ENCODE data around the gene HAUS8.
"Not testable (repeated sequence)": the region's sequence is repeated elsewhere in the genome, so short reads cannot be mapped to it uniquely, and the experiment has no call there.

The HAUS8 gene

DNA sequence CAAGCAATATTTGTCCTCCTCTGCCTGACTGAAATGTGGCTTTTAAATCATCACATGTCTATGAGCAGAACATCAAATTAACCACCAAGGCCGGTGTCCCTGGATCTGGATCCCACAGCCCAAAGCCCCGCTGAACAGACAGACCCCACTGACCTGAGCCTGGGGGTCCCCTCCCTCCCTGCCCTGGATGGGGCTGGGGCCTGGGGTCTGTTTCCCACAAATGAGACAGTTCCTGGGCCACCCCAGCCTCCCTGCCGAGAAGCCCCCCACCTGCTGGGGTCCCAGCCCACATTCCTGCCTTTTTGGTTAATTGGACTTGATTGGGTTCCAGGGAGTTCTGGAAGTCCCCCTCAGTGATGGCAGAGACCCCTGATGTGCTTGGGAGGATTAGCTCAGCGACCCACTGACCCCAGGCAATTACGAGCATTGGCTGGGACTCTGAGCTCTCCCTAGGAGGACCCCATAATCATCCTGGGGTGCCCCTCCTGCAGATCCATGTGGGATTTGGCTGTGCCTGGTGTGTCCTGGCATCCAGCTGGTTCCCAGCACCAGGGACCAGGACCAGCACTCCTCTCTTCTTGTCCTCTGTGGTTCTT is 29.2 kb downstream of the HAUS8 start:
- no peak for DNase-seq
- in situ Hi-C loops (cut with MboI; ENCODE audit: low pct_unique_long_range_greater_than_20kb, low sequenced_read_pairs), result no loop called here

DNA sequence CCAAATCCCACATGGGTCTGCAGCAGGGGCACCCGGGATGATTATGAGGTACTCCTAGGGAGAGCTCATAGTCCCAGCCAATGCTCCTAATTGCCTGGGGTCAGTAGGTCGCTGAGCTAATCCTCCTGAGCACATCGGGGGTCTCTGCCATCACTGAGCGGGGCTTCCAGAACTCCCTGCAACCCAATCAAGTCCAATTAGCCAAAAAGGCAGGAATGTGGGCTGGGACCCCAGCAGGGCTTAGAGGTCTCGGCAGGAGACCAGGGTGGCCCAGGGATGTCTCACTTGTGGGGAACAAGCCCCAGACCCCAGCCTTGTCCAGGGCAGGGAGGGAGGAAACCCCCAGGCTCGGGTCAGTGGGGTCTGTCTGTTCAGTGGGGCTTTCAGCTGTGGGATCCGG is 31.5 kb downstream of the HAUS8 start:
- in situ Hi-C loops (cut with MboI; ENCODE audit: low pct_unique_long_range_greater_than_20kb, low sequenced_read_pairs), result no loop called here

DNA sequence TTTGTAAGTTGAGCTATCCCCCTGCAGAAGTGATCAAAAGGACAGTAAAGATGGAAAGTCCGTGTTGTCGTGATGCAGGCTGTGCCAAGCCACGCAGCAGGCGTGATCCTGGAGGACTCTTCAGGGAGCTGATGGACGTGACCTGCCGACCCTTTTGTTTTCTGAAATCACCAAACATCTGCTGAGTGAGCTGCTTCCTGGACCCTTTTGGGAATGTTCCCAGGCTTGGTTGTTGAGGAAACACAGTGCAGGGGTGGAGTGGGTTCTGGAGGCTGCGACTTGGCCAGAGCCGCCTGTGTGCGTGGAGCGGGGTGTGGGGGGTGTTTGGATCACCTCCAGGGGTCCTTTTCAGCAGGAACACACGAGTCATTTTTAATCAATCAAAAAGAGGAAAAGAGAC is 33.3 kb downstream of the HAUS8 start:
- DNase-seq, result no peak
- in situ Hi-C loops (cut with MboI; ENCODE audit: low pct_unique_long_range_greater_than_20kb, low sequenced_read_pairs), result no loop called here

More for the DNA sequence above, 31.5 kb downstream of the HAUS8 start:
- no peak for DNase-seq

DNA sequence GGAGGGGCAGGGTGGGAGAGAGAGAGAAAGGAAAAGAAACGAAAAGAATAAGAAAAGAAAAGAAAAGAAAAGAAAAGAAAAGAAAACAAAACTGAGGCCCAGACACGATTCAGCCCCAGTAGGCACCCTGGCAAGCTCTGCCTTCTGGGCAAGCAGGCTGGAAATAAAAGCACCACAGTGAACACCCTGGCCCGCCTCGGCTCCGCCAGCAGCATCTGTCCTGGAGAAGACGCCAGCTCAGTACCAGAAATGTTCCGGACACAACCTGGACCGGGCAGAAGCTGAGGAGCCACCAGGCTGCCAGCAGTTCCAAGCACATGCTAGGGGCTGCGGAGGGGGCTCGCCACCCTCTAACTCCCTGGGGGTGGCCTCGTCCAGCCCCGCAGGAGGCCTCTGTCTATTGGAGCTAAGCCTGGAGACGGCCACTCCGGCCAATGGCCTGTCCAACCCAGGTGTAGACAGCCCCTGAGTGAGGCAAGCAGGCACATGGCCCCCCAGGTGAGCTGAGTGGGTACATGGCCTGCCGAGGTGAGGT is 37.2 kb downstream of the HAUS8 start:
- in situ Hi-C loops (cut with MboI; ENCODE audit: low pct_unique_long_range_greater_than_20kb, low sequenced_read_pairs), result no loop called here
- DNase-seq, result no peak

DNA sequence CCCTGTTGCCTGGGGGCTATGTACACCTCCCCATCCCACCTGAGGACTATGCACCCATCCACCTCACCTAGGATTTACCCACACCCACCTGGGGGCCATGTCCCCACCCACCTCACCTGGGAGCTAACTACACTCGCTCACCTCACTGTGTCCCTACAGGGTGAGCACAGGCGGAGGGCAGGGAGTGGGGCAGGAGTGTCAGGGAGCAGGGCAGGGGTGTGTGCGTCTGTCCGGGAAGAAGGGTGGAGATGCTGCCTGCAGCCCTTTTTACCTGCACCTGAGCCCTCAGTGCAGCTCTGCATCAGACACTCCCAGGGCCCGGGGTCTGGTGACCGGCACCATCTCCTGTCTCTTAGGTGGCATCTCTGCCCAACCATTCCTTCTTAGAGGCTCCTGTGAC is 38.1 kb downstream of the HAUS8 start:
- DNase-seq, result no peak
- in situ Hi-C loops (cut with MboI; ENCODE audit: low pct_unique_long_range_greater_than_20kb, low sequenced_read_pairs), result no loop called here

DNA sequence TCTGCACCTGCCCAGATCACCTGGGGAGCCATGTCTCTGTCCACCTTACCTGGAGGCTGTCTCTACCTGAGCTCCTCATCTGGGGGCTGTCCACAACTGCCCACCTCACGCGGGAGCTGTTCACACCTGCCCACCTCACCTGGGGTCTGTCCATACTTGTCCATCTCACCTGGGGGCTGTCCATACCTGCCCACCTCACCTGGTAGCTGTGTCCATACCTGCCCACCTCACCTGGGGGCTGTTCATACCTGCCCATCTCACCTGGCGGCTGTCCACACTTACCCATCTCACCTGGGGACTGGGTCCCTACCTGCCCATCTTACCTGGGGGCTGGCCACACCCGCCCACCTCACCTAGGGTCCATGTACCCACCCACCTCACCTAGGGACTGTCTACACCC is 38.6 kb downstream of the HAUS8 start:
- DNase-seq, result no peak
- in situ Hi-C loops (cut with MboI; ENCODE audit: low pct_unique_long_range_greater_than_20kb, low sequenced_read_pairs), result no loop called here

DNA sequence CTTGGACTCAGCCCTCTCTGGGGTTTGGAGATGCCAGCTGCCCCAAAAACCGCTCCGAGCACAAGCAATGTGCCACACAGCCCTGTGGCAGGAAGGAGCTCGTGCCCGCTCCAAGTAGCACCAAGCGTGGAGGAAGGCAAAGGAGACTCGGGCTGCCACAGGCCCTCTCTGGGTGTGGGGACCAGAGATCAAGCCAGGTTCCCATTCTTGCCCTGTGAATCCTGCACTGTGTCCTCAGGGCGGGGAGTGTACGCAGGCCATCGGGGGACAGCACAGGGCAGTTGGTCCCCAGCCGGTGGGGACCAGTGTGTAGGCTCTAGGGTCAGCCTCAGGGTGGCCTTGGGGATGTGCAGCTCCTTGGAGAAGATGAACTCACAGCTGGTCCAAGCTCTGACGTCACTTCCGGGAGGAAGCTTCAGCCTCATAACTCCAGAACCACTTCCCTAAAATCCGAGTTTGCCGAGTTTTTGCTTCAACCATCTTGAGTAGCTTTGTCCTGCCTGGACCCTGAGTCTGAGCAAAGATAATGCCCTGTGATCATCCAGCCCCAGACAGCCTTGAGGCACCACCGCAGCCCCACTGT is 39.3 kb downstream of the HAUS8 start:
- DNase-seq, result peak; percentile 88
- in situ Hi-C loops (cut with MboI; ENCODE audit: low pct_unique_long_range_greater_than_20kb, low sequenced_read_pairs), result no loop called here

DNA sequence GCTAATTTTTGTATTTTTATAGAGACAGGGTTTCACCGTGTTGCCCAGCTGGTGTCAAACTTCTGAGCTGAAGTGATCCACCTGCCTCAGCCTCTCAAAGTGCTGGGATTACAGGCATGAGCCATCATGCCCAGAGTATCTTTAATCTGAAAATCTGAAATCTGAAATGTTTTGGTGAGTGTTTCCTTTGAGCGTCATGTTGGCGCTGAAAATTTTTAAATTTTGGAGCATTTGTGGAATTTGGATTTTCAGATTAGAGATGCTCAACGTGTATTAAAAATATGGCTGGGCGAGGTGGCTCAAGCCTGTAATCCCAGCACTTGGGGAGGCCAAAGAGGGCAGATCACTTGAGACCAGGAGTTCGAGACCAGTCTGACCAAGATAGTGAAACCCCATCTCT is 43.5 kb downstream of the HAUS8 start:
- DNase-seq, result no peak
- in situ Hi-C loops (cut with MboI; ENCODE audit: low pct_unique_long_range_greater_than_20kb, low sequenced_read_pairs), result no loop called here

DNA sequence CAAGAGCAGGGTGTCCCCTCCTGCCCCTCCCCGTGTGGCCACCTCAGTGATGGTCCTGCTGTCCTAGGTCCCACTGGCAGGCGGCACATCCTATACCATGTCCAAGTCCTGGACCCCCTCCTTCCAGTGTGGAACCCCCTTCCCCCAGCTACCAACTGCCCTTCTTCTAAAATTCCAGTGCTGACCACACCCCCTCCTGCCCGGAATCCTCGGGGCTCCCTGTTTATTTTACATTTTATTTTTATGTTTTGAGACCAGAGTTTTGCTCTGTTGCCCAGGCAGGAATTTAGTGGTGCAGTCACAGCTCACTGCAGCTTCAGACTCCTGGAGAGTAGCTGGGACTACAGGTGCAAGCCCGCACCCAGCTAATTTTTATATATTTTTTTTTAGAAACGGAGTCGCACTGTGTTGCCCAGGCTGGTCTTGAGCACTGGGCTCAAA is 47.7 kb downstream of the HAUS8 start:
- in situ Hi-C loops (cut with MboI; ENCODE audit: low pct_unique_long_range_greater_than_20kb, low sequenced_read_pairs), result no loop called here

DNA sequence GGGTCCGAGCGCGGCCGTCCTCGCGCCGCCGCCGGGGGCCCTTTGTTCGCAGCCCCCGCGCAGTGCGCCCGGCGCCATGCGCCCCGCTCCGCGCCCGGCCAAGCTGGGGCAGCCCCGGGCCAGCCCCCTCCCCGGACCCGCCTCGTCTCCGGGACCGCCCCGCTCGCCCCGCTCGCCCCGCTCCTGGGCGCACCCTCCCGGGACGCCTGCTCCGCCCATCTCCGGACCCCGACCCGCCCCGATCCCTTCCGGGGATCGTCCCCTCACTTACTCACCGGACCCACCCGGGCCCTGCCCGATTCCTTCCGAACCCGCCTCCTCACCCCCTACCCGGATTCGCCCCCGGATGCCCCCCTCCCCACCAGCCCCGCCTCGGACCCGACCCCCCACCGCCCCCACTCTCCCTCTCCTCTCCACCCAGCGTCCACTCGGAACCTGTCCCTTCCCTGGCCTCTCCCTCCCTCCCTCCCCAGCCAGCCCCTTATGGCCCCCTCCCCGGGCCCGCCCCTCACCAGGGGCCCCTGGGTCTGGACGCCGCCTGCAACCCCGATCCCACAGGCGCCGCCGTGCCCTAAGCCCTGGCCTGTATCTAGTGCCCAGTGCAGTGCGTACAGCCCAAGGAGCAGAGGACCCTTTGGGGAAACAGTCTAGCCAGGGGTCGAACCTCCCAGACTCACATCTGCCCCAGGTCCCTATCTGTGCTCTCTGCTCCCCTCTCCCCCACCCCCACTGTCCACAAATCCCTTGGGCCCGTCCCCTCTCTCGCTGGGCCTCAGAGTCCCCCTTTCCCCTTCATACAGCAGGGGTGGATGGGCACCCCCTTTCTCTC is 48.3 kb downstream of the HAUS8 start, which contains the start of gene CPAMD8:
Gene CPAMD8 (minus strand): TSS at position 105 of the 829 bp plus-strand sequence. CDS start 168 bp downstream, outside the sequence.
- in situ Hi-C loops (cut with MboI; ENCODE audit: low pct_unique_long_range_greater_than_20kb, low sequenced_read_pairs), result no loop called here
- DNase-seq, result no peak

More for the DNA sequence above, 47.7 kb downstream of the HAUS8 start:
- no peak for DNase-seq

DNA sequence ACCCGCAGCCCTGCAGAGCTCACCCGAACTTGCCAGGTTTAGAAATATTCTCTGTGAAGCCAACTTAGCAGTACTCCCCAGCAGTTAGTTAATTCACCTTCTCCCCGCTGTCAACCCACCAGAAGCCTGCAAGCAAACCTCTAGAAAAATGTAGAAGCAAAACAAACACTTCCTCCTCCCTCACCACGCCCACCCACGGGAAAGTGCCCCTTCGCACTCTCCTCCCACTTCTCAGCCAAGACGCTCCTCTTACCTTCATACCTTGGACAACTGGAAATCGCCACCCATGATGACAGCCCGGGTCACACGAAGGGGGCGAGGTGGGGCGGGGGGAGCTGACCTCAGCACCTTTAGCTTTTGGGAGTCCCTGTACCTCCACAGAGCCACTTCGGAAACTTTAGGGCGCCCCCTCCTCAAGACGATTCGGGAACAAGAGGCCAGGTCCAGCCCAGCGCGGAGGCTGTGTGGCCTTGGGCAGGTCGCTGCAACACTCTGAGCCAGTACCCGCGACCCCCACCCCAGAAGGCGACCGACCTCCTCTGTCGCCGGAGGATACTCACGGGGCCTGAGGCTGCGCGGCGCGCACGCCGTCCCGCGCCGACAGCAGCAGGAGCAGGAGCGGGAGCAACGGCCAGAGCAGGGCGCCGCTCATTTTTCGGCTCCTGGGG is 49.1 kb downstream of the HAUS8 start:
- DNase-seq, result peak; percentile 64
- in situ Hi-C loops (cut with MboI; ENCODE audit: low pct_unique_long_range_greater_than_20kb, low sequenced_read_pairs), result no loop called here

DNA sequence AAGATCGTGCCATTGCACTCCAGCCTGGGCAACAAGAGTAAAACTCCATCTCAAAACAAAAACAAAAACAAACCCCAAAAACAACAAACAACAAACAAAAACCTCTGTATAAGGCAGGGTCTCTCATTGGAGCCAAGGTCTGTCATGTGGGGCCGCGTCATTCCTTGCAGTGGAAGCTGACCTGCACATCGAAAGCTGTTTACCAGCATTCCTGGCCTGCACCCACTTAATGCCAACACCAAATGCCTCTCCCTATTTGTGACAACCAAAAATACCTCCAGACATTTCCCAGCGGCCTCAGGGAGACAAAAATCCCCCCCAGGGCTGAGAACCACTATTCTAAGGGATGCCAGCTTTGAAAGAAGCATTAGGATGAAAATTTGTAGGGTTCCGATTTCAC is 49.9 kb downstream of the HAUS8 start:
- in situ Hi-C loops (cut with MboI; ENCODE audit: low pct_unique_long_range_greater_than_20kb, low sequenced_read_pairs), result no loop called here
- no peak for DNase-seq

DNA sequence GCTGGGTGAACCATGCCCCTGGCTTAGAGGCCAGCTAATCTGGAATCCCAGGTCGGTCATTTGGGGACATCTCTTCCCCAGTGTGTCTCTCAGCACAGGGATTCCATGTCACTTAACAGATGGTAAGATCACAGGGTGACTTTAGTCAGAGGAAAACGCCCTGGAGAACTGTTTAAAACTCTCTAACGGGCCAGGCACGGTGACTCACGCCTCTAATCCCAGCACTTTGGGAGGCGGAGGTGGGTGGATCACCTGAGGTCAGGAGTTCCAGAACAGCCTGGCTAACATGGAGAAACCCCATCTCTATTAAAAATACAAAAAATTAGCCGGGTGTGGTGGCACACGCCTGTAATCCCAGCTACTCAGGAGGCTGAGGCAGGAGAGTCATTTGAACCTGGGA is 50.3 kb downstream of the HAUS8 start:
- DNase-seq; in situ Hi-C loops (cut with MboI; ENCODE audit: low pct_unique_long_range_greater_than_20kb, low sequenced_read_pairs): not testable (repeated sequence)

DNA sequence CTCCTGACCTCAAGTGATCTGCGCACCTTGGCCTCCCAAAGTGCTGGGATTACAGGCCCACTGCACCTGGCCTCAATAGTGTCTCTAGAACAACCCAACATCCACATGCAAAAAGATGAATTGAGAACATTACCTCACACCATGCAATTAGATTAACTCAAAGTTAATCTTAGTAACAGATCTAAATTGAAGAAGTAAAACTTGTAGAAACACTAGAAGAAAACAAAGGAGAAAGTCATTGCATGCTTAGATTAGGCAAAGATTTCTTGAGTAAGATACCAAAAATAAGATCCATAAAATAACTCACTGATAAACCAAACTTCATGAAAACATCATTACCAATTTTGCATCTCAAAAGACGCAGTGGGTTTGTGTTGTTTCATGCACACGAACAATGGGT is 51.4 kb downstream of the HAUS8 start:
- in situ Hi-C loops (cut with MboI; ENCODE audit: low pct_unique_long_range_greater_than_20kb, low sequenced_read_pairs), result no loop called here

DNA sequence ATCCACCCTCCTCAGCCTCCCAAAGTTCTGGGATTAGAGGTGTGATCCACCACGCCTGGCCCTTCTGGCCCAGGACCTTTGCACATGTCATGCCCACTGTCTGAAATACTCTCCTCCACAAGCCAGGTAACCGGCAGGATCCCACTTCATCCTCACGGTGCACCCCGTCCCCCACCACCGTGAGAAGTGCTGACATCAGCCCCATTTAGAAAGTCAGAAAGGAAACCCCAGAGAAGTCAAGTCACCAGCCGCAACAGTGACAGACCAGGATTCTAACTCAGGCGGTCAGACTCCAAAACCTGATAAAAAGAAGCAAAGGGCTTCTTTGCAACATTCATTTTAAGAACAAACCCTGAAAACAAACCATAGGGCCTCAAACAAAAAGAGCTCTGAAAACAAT is 52.5 kb downstream of the HAUS8 start:
- in situ Hi-C loops (cut with MboI; ENCODE audit: low pct_unique_long_range_greater_than_20kb, low sequenced_read_pairs), result no loop called here
- DNase-seq, result no peak

More for the DNA sequence above, 51.4 kb downstream of the HAUS8 start:
- DNase-seq, result no peak

DNA sequence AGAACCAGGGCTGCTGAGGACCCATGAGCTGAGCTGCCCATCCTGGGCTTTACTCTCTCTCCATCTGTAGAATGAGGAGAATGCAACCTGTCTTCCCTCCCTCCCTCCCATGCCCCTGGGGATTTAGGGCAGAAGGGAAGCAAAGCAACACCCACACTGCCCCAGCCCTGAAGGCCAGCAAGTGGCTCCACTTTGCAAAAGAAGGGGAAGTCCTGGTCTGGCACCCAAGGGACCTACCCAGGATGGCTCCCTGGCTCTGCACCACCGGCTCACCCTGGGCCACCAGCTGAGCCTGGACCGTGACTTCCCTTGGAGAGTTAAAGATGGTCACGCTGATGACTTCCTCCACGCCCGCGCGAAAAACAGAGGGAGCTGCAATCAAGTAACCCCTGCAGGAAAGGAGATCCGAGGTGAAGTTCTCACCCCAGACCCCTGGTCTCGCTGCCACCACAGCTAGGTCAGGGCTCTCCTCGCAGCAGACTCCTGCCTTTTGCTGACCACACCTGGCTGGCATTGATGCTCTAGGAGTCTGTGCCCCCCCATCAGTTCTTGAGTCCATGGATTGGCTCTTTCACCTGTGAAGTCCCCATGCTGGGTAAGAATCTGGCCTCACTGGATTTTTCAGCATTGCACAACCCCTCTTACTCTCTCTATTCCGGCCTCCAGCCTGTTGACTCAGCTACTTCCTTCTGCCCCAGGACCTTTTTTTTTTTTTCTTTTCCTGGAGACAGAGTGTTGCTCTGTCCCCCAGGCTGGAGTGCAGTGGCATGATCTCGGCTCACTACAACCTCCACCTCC is 53.3 kb downstream of the HAUS8 start:
- peak; percentile 59 for DNase-seq
- in situ Hi-C loops (cut with MboI; ENCODE audit: low pct_unique_long_range_greater_than_20kb, low sequenced_read_pairs), result no loop called here

DNA sequence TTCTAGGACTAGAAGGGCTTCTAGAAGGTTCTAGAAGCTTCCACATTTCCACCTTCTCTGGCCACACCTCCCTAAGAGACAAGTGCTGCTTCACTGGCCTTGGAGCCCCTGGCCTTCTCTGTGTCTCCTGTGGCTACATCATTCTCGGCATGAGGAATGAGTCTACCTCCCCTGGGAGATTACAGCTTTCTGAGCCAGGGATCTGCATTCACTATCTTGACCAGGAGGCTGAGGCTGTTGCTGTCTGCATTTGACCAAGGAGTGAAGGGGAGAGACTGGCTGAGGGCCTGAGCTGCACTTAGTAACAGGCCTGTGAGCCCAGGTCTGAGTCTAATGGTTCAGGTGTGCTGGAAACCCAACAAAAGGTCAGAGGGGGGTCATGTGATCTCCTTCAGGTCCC is 53.9 kb downstream of the HAUS8 start:
- in situ Hi-C loops (cut with MboI; ENCODE audit: low pct_unique_long_range_greater_than_20kb, low sequenced_read_pairs), result no loop called here

DNA sequence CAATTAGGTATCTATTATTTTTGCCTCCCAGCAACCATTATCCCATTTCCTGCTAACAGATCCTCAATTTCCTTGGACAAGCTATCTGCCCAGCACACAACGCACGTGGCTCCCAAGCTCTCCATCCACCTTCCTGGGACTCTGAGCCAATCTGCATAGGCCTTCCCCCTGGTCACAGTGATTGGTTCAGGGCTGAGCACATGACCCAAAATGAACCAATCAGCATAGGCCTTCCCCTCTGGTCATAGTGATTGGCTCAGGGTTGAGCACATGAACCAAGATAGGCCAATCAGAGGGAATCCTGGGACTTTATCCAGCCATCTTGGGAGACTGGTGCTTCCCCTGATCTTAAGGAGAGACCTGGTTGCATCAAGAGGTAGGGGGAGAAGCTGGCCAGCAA is 54.4 kb downstream of the HAUS8 start:
- DNase-seq, result peak; percentile 17

More for the DNA sequence above, 53.9 kb downstream of the HAUS8 start:
- no peak for DNase-seq

DNA sequence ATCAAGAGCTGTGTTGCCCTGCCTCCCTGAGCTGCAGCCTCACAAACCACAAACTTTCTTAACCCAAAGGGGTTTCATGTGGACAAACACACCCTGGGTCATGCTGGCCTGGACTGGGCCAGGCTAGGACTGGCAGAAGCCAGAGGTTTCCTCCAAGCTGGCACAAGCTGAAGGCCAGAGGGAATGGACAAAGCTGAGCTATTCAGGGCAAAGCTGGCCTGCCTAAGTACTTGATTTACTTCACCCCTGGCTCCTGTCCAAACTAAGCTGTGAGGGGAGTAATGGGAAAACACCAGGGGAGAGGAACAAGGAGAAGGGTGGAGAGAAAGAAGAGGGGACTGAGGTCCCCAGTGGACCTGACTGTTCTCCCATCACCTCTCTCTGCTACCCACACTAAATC is 54.9 kb downstream of the HAUS8 start:
- in situ Hi-C loops (cut with MboI; ENCODE audit: low pct_unique_long_range_greater_than_20kb, low sequenced_read_pairs), result no loop called here

More for the DNA sequence above, 54.4 kb downstream of the HAUS8 start:
- in situ Hi-C loops (cut with MboI; ENCODE audit: low pct_unique_long_range_greater_than_20kb, low sequenced_read_pairs), result no loop called here

More for the DNA sequence above, 54.9 kb downstream of the HAUS8 start:
- no peak for DNase-seq

All from KBM-7 (cell line).